Activated CD4-positive, alpha-beta T cell treated with anti-CD3 and anti-CD28 coated beads, Interleukin-2, amount 50 U/mL, for 16 hours (primary cell): ENCODE measurements around the gene TRAF3.

ENCODE experiments used
- DNase-seq: peaks from one replicate; pipeline ENCODE4 v3.0.0-alpha.2; 2020

TRAF3 gene

DNA sequence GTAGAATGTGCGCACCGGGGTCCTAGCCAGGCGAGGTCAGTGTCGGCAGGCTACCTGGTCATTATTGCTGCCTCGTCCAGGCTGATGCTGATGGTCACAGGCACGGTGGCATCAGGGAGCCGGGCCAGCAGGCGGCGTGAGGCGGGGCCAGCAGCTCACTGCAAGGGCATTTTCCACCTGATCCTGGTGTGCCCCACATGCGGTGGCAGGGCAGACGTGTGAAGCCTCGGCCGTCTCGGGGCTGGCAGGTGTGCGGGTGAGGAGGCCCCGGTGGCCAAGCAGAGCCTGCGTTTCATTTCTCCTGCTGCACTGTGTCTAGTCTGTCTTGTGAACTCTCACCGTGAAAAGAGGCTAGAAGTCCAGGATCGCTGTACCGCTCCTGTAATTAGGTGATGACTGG lies 133.2 kb downstream of the TRAF3 start:
- no peak for DNase-seq

- DNase-seq, result no peak
These were observed 134.3 kb downstream of the TRAF3 start for GRCh38 chr14:102911541-102911951.

- no peak for DNase-seq
These were observed 134.9 kb downstream of the TRAF3 start for GRCh38 chr14:102911991-102912761.

- no peak for DNase-seq
These were observed 136.3 kb downstream of the TRAF3 start for GRCh38 chr14:102913341-102914211.

- DNase-seq, result no peak
These were observed 137.4 kb downstream of the TRAF3 start for GRCh38 chr14:102914474-102915291.

DNA sequence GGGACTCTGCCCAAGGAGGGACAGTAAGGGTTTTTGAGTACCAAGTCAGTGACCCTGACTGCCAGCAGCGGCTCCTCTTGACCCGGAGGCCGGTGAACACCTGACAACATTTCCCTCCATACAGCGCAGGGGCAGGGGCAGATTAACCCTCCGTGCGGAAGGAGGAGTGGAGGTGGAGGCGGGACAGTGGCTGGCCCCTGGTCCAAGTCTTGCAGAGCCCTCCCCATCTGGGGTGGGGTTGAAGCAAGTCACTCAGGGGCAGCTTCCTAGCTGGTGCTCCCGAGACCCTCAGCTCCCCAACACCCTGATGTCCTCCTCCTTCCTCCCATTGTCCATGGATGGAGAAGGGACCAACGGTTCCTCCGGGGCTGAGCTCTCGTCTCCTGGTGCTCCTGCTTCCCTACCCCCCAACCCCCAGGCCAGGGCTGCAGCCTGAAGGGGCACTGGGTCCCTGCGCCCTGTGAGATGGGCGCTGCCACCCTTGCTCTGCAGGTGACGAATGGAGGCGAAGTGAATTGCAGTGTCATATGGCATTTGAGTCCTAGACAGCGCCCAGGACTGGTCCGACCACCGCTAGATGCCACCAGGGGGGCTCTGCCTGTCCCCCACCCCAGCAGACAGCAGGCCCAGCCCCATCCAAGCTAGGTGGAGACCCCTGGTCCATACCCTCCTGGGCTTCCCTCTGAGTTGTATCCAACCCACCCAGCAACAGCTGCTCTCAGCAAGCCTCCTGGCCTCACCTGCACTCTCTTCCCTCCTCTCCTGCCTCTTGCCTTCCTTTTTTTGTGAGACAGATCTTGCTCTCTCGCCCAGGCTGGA lies 138.3 kb downstream of the TRAF3 start:
- DNase-seq, result no peak

- no peak for DNase-seq
These were observed 139.3 kb downstream of the TRAF3 start for GRCh38 chr14:102916347-102917055.

- no peak for DNase-seq
These were observed 139.8 kb downstream of the TRAF3 start for GRCh38 chr14:102917056-102917385.

- DNase-seq, result peak; percentile 48
These were observed 140.4 kb downstream of the TRAF3 start for GRCh38 chr14:102917469-102918211.

- no peak for DNase-seq
These were observed 141.2 kb downstream of the TRAF3 start for GRCh38 chr14:102918438-102918837.

- no peak for DNase-seq
These were observed 143.2 kb downstream of the TRAF3 start for GRCh38 chr14:102920273-102920997.

DNA sequence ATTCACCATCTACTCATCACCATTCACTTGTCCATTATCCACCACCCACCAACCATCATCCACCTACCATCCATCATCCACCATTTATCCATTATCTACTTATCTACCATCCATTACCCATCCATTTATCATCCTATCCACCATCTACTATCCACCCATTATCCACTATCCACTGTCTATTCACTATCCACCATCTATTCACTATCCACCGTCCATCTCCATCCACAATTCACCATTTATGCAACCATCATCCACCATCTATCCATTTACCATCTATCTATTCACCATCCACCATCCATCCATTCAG lies 143.7 kb downstream of the TRAF3 start:
- DNase-seq, result no peak

GRCh38 chr14:102922490-102923200 lies 145.4 kb downstream of the TRAF3 start, which contains the start of gene AMN:
Gene AMN (plus strand): TSS chr14:102922663. CDS start chr14:102922689, 26 bp downstream.
- DNase-seq, result no peak

DNA sequence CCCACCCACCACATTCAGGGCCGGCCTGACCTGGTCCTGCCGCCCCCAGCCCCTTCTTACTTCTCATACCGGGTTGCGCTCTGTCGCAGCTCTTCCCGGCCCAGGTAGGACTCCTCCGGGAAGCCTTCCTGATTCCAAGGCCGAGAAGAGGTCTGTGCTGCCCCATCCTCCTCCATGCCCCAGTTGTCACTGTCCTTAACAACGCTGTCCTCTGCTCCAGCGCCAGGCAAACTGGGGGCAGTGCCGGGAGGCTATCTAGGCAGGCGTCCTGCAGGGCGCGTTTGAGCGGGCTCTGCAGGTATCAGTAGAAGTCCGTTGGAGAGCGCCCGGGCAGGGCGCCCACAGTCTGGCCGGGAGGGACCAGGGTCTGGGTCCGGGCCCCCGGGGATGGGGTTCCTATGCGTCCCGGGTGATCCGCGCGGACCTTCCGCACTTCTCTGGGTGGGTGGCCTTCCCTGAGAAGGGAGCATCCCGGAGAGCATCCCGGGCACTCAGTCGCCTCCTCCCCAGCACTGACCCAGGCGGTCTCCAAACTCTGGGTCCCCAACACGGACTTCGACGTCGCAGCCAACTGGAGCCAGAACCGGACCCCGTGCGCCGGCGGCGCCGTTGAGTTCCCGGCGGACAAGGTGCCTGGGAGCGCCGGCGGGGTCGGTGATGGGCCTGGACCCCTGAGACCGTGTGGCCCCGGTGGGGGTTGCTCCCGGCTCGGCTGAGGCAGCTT lies 146.1 kb downstream of the TRAF3 start:
- no peak for DNase-seq

- no peak for DNase-seq
These were observed 146.8 kb downstream of the TRAF3 start for GRCh38 chr14:102923925-102924486.

GRCh38 chr14:102924632-102925588 lies 147.7 kb downstream of the TRAF3 start:
- DNase-seq, result no peak

GRCh38 chr14:102925646-102926045 lies 148.4 kb downstream of the TRAF3 start:
- DNase-seq, result no peak
